Psoas muscle (tissue), 8 donors: ENCODE measurements around the gene PPP6R3. TPM values are rescaled to one million over a fixed set of nuclear protein-coding genes. Genes with fewer than 3 reads are reported as not detected.
A peak's percentile ranks its signal among the peaks of the same experiment; 100 is the strongest.

ENCODE experiments used
- ATAC-seq, 4 donors: fragments of 200-7000 bp; cut with Tn5 transposase; one replicate each; pipeline ENCODE4 v1.9.1; 2020; ENCODE audit warnings: moderate library complexity in 3 of 4, mild to moderate bottlenecking in 2 of 4
- DNase-seq, 2 donors: peaks; one replicate each; pipeline ENCODE4 v3.0.0-alpha.2; 2020
- H3K27ac ChIP-seq: fragments of 200-600 bp; one replicate; pipeline ENCODE4 v1.8.0; 2022
- H3K27me3 ChIP-seq, 3 donors: fragments of 200-600 bp in 1 of 3; one replicate each; pipeline versions ENCODE4 v1.6.1 to v1.8.0; 2013 to 2022; ENCODE audit warnings: low read length in 2 of 3, mild to moderate bottlenecking in 2 of 3, moderate library complexity in 1 of 3; ENCODE audit not compliant: insufficient read depth in 3 of 3
- H3K36me3 ChIP-seq, 2 donors: fragments of 200-600 bp in 1 of 2; one replicate each; pipeline versions ENCODE4 v1.6.1 to v1.8.0; 2013 to 2022; ENCODE audit warnings: low read depth in 1 of 2, mild to moderate bottlenecking in 1 of 2, moderate library complexity in 1 of 2; ENCODE audit not compliant: insufficient read depth in 1 of 2
- H3K4me1 ChIP-seq: fragments of 200-600 bp; one replicate; pipeline ENCODE4 v1.8.0; 2022
- H3K4me3 ChIP-seq: fragments of 200-600 bp; one replicate; pipeline ENCODE4 v1.8.0; 2022; ENCODE audit warnings: mild to moderate bottlenecking
- H3K9me3 ChIP-seq: fragments of 200-600 bp; one replicate; pipeline ENCODE4 v1.8.0; 2022
- CTCF ChIP-seq: fragments of 200-600 bp; IDR thresholded peaks from one replicate; pipeline ENCODE4 v1.8.0; 2022; ENCODE audit warnings: antibody characterized with exemption
- WGBS, 3 donors: extraction: QIAGEN DNeasy Blood & Tissue Kit; methylation state at CpG; one replicate each; pipeline versions ENCODE4 v1.1.6 to v1.1.7; 2013; 5-methylcytosine and 5-hydroxymethylcytosine counted together
- intact Hi-C, 2 donors: fragments of 100-400 bp; cut with DNase I; formaldehyde crosslinking; loops; one replicate each; pipeline versions ENCODE4 v1.11.0 to v1.14.2; 2022
- polyA plus RNA-seq, 3 donors: library from polyadenylated mRNA; stranded (reverse); fragments of 200-250 nt; gene quantifications; one replicate each; pipeline ENCODE4 v1.2.3, GENCODE V29; 2013
- total RNA-seq, 4 donors: library from RNA; stranded (reverse); fragmentation: NEBNext Ultra II Directional in 2 of 4; extraction: Animal tissue kit (Norgen Biotek cat#: 25700) in 2 of 4; gene quantifications; one replicate each; pipeline versions ENCODE4 v1.2.1 to v1.2.4, GENCODE V29; 2021 to 2023
- donor health status: healthy with polysubstance abuse.
- donor health status: DM: no; HTN: no; CAD: no; lungs with moderate emphysema.
- donor health status: Bipolar disorder and iron deficiency.
- donor health status: healthy.
- donor health status: DM: yes; HTN: yes; CAD: no.
- donor health status: DM: no; HTN: no; CAD: no.
- donor health status: DM: no; HTN: no; CAD: no.
- donor health status: DM: yes; HTN: yes; CAD: no.

The PPP6R3 gene
- total and polyA plus RNA-seq, 7 donors: 19.7 to 102 (median 58.8) TPM

GRCh38 chr11:68508425-68508824, 47.9 kb downstream of the PPP6R3 start:
- TF ChIP-seq CTCF: no peak
- Histone ChIP-seq H3K9me3 (no peaks in the 10 kb centered on the region), H3K4me1 (peaks cover 80% of the 10 kb centered on the region), H3K4me3 (no peak overlapping the region), H3K27me3 (no peaks in the 10 kb centered on the region), H3K36me3 (no peaks in the 10 kb centered on the region), H3K27ac (peak overlapping the region; percentile 36)
- WGBS, 3 donors: 46 to 90% (median 83%) methylated on average over 2 of the region's 2 CpGs
- no peak for DNase-seq
- no peak for ATAC-seq
- intact Hi-C loops: loop anchor here in 1 of 2 donors (2.0 kb wide), 1 partner anchor 66 kb away; no protein-coding TSS in a partner anchor

DNA sequence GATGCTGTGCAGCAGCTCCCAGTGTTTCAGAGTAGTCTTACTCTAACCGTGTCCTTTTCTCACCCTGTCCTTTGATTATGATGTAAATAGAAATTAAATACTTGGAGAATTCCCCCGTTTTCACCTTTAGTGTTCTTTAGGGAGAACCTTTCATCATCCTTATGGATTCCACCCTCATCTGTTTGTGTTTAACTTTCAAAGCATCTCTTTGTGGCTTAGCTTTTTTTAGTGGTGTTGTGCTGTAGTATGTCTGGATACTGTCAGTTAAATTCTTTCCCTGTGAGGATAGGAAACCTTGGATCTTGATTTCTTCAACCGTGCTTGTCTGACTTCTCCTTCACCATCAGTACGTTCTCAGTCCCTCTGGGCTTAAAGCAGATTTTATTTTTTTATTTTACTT, 48.5 kb downstream of the PPP6R3 start:
- DNase-seq (no peak), ATAC-seq (no peak)
- H3K4me1 ChIP-seq: peaks cover 74% of the 10 kb centered on the region
- 13 to 30% (median 18%) methylated on average over 4 of the region's 4 CpGs for WGBS, 3 donors
- intact Hi-C loops: loop anchor here in 1 of 2 donors (2.0 kb wide), 1 partner anchor 66 kb away; no protein-coding TSS in a partner anchor
- H3K9me3 ChIP-seq: no peaks in the 10 kb centered on the region
- H3K4me3 ChIP-seq: no peak overlapping the region
- TF ChIP-seq CTCF: no peak
- no peaks in the 10 kb centered on the region for H3K36me3 ChIP-seq
- H3K27me3 ChIP-seq: no peaks in the 10 kb centered on the region
- H3K27ac ChIP-seq: no peak overlapping the region

DNA sequence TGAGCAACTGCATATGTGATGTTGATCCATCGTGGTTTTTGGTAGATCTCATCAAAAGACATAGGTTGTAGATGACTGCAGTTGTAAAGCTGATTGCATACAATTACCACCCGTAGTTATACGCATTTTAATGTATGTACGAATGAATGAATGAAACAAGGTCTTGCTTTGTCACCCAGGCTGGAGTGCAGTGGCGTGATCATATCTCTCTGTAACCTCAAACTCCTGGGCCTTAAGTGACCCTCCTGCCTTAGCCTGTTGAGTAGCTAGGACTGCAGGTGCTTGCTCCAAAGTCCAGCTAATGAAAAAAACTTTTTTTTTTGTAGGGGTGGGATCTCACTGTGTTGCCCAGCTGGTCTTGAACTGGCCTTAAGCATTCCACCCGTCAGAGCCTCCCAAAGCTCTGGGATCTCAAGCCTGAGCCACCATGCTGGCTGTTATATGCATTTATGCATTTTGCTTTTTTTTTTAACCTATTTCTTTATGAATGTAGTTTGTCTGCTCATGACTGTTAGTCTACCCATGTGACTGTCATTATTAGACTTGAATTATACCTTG, 53.5 kb downstream of the PPP6R3 start:
- Histone ChIP-seq H3K27ac (no peak overlapping the region), H3K4me1 (peaks cover 38% of the 10 kb centered on the region), H3K9me3 (no peaks in the 10 kb centered on the region), H3K27me3 (no peaks in the 10 kb centered on the region), H3K4me3 (no peak overlapping the region), H3K36me3 (no peaks in the 10 kb centered on the region)
- intact Hi-C loops: no loop called here
- ATAC-seq (peak in 2 of 4 donors; percentile 18 to 21), DNase-seq (no peak)
- no peak for TF ChIP-seq CTCF
- WGBS, 3 donors: 61 to 81% (median 66%) methylated on average over 6 of the region's 6 CpGs

DNA sequence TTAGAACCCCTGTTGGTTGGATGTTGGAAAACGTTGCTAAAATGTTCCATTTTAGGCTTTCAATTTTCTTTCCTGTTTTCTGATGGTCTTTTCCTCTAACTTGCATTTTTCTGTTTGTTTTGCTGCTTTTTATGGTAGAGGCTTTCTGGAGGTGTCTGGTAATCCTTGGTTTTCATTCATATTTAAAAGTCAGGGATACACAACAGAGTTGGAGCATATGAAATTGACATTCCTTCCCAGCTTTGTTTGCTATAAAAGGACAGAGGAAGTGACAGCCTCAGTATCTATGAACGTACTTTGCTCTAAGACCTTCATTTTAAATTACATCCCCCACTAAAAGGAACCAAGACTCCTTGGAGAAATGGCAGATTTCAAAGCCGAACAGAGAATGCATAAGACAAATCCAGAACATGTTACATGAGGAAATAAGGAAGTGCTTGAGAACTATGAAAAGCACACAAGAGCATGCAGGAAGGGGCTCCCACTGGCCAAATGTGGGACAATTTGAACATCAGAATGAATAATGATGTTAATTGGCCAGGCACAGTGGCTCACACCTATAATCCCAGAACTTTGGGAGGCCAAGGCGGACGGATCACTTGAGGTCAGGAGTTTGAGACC, 56.7 kb downstream of the PPP6R3 start:
- Histone ChIP-seq H3K9me3 (no peaks in the 10 kb centered on the region), H3K27me3 (no peaks in the 10 kb centered on the region), H3K4me3 (no peak overlapping the region), H3K27ac (no peak overlapping the region), H3K4me1 (peaks cover 34% of the 10 kb centered on the region), H3K36me3 (peaks cover 8 to 30% of the 10 kb centered on the region in 2 donors)
- DNase-seq: no peak
- intact Hi-C loops: no loop called here
- no peak for TF ChIP-seq CTCF
- ATAC-seq: no peak
- 81 to 86% (median 82%) methylated on average over 5 of the region's 5 CpGs for WGBS, 3 donors

DNA sequence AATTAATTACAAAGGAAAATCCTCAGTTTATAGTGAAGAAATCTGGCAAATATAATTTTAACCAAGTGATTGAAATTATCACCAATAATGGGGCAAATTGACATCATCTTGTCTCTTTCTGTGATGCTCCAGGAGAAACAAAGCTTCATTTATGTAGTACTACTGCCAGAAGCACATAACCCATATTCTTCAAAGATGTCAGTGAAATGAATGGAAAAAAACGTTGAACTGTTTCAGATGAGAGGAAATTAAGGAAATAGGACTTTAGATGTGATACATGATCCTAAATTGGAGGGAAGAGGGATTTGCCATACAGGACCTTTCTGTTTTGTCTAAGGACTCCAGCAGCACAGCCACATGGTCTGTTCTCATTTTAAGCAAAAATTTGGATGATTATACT, 57.6 kb downstream of the PPP6R3 start:
- 25 to 32% (median 27%) methylated on average over 1 of the region's 1 CpG for WGBS, 3 donors
- no peak overlapping the region for H3K4me3 ChIP-seq
- H3K27ac ChIP-seq: no peak overlapping the region
- no peak for ATAC-seq
- no peaks in the 10 kb centered on the region for H3K27me3 ChIP-seq
- intact Hi-C loops: no loop called here
- peaks cover 8 to 40% of the 10 kb centered on the region in 2 donors for H3K36me3 ChIP-seq
- no peak for DNase-seq
- TF ChIP-seq CTCF: no peak
- no peaks in the 10 kb centered on the region for H3K9me3 ChIP-seq
- H3K4me1 ChIP-seq: peaks cover 26% of the 10 kb centered on the region
